ENCODE data around the gene RPL22. TPM values are rescaled to one million over a fixed set of nuclear protein-coding genes. Genes with fewer than 3 reads are reported as not detected.

The RPL22 gene
- total RNA-seq, 1 donor from 2014 or later: 193 TPM

GRCh38 chr1:6175411-6175828 is 24.0 kb downstream of the RPL22 start:
- DNase-seq (ENCODE audit: low read depth, low spot score): no peak

- no peak for DNase-seq (ENCODE audit: low read depth, low spot score)
Measured at GRCh38 chr1:6174621-6175410, 24.6 kb downstream of the RPL22 start.

GRCh38 chr1:6172549-6172948 is 26.8 kb downstream of the RPL22 start:
- DNase-seq (ENCODE audit: low read depth, low spot score): no peak

- DNase-seq (ENCODE audit: low read depth, low spot score): no peak
Measured at GRCh38 chr1:6171548-6172124, 27.8 kb downstream of the RPL22 start.

GRCh38 chr1:6170742-6171201 is 28.6 kb downstream of the RPL22 start:
- DNase-seq (ENCODE audit: low read depth, low spot score): no peak

GRCh38 chr1:6170116-6170741 is 29.2 kb downstream of the RPL22 start:
- DNase-seq (ENCODE audit: low read depth, low spot score): no peak

- DNase-seq (ENCODE audit: low read depth, low spot score): no peak
Measured at GRCh38 chr1:6168947-6169586, 30.3 kb downstream of the RPL22 start.

GRCh38 chr1:6167391-6168303 is 31.7 kb downstream of the RPL22 start:
- no peak for DNase-seq (ENCODE audit: low read depth, low spot score)

- no peak for DNase-seq (ENCODE audit: low read depth, low spot score)
Measured at GRCh38 chr1:6166655-6167390, 32.6 kb downstream of the RPL22 start.

- DNase-seq (ENCODE audit: low read depth, low spot score): no peak
Measured at GRCh38 chr1:6166221-6166620, 33.2 kb downstream of the RPL22 start.

- no peak for DNase-seq (ENCODE audit: low read depth, low spot score)
Measured at GRCh38 chr1:6165441-6165985, 33.9 kb downstream of the RPL22 start.

GRCh38 chr1:6165027-6165426 is 34.4 kb downstream of the RPL22 start:
- no peak for DNase-seq (ENCODE audit: low read depth, low spot score)

GRCh38 chr1:6163973-6164617 is 35.3 kb downstream of the RPL22 start:
- no peak for DNase-seq (ENCODE audit: low read depth, low spot score)

GRCh38 chr1:6163191-6163972 is 36.0 kb downstream of the RPL22 start:
- DNase-seq (ENCODE audit: low read depth, low spot score): no peak

GRCh38 chr1:6162773-6163172 is 36.6 kb downstream of the RPL22 start:
- DNase-seq (ENCODE audit: low read depth, low spot score): no peak

- no peak for DNase-seq (ENCODE audit: low read depth, low spot score)
Measured at GRCh38 chr1:6162341-6162740, 37.1 kb downstream of the RPL22 start.

- DNase-seq (ENCODE audit: low read depth, low spot score): no peak
Measured at GRCh38 chr1:6158181-6158580, 41.2 kb downstream of the RPL22 start.

- no peak for DNase-seq (ENCODE audit: low read depth, low spot score)
Measured at GRCh38 chr1:6157528-6158174, 41.7 kb downstream of the RPL22 start.

Data from pulmonary artery endothelial cell (primary cell).